Neural cell (in vitro differentiated cells): ENCODE measurements around the gene NETO1.

Experiments
- CTCF ChIP-seq: fragments of 450-650 bp; IDR thresholded peaks from 2 replicates; pipeline ENCODE4 v1.5.1; 2014; ENCODE audit warnings: antibody characterized with exemption, mild to moderate bottlenecking, moderate library complexity; ENCODE audit not compliant: poor library complexity, severe bottlenecking
- EZH2 ChIP-seq: fragments of 200-600, 300-800 bp; shearing (Covaris generic), sonication (generic); IDR thresholded peaks from 2 replicates; pipeline ENCODE4 v1.6.1; 2014; ENCODE audit warnings: antibody characterized with exemption, low read length, borderline replicate concordance, mild to moderate bottlenecking; ENCODE audit not compliant: insufficient read depth, poor library complexity, severe bottlenecking
- POLR2AphosphoS5 ChIP-seq: IDR thresholded peaks from 2 replicates; pipeline ENCODE4 v1.6.1; 2012
- RAD21 ChIP-seq: fragments of 450-650 bp; conservative IDR thresholded peaks from 2 replicates; pipeline ENCODE4 v1.6.1; 2014; ENCODE audit warnings: antibody characterized with exemption, mild to moderate bottlenecking, moderate library complexity
- REST ChIP-seq: IDR thresholded peaks from 2 replicates; pipeline ENCODE4 v1.6.1; 2012; ENCODE audit warnings: borderline replicate concordance

- TF ChIP-seq CTCF, result no peak
- TF ChIP-seq POLR2AphosphoS5, result no peak
- no peak for TF ChIP-seq RAD21
- no peak for TF ChIP-seq EZH2
- TF ChIP-seq REST, result no peak
Observed at GRCh38 chr18:72895548-72895947, 27.8 kb upstream of the NETO1 start.
